Measurements from ENCODE around the gene TNPO1.
"Not testable (repeated sequence)": the region's sequence is repeated elsewhere in the genome, so short reads cannot be mapped to it uniquely, and the experiment has no call there.

Gene TNPO1

GRCh38 chr5:72922422-72922821, 106.0 kb downstream of the TNPO1 start:
- DNase-seq (ENCODE audit: low read depth), result no peak
- TF ChIP-seq CTCF (IDR thresholded peaks at IDR 0.05; ENCODE audit: control insufficient read depth, insufficient read depth, low read depth, low read length, missing control alignments), result no peak
- H3K4me3 ChIP-seq (ENCODE audit: control insufficient read depth, low read depth, low read length), result no peak overlapping the region

GRCh38 chr5:72925336-72926010, 109.0 kb downstream of the TNPO1 start:
- no peak for TF ChIP-seq CTCF (IDR thresholded peaks at IDR 0.05; ENCODE audit: control insufficient read depth, insufficient read depth, low read depth, low read length, missing control alignments)
- DNase-seq (ENCODE audit: low read depth), result no peak

GRCh38 chr5:72932686-72933085, 116.2 kb downstream of the TNPO1 start:
- not testable (repeated sequence) for H3K4me3 ChIP-seq (ENCODE audit: control insufficient read depth, low read depth, low read length); DNase-seq (ENCODE audit: low read depth)

More at GRCh38 chr5:72925336-72926010, 109.0 kb downstream of the TNPO1 start:
- H3K4me3 ChIP-seq (ENCODE audit: control insufficient read depth, low read depth, low read length), result no peak overlapping the region

- DNase-seq (ENCODE audit: low read depth); H3K4me3 ChIP-seq (ENCODE audit: control insufficient read depth, low read depth, low read length): not testable (repeated sequence)
These were observed 118.7 kb downstream of the TNPO1 start for GRCh38 chr5:72934953-72935725.

GRCh38 chr5:72936893-72937292, 120.4 kb downstream of the TNPO1 start:
- no peak overlapping the region for H3K4me3 ChIP-seq (ENCODE audit: control insufficient read depth, low read depth, low read length)
- TF ChIP-seq CTCF (IDR thresholded peaks at IDR 0.05; ENCODE audit: control insufficient read depth, insufficient read depth, low read depth, low read length, missing control alignments), result no peak
- no peak for DNase-seq (ENCODE audit: low read depth)

GRCh38 chr5:72937517-72938061, 121.1 kb downstream of the TNPO1 start:
- TF ChIP-seq CTCF (IDR thresholded peaks at IDR 0.05; ENCODE audit: control insufficient read depth, insufficient read depth, low read depth, low read length, missing control alignments), result no peak
- H3K4me3 ChIP-seq (ENCODE audit: control insufficient read depth, low read depth, low read length), result no peak overlapping the region
- DNase-seq (ENCODE audit: low read depth), result no peak

- DNase-seq (ENCODE audit: low read depth), result no peak
- no peak overlapping the region for H3K4me3 ChIP-seq (ENCODE audit: control insufficient read depth, low read depth, low read length)
- no peak for TF ChIP-seq CTCF (IDR thresholded peaks at IDR 0.05; ENCODE audit: control insufficient read depth, insufficient read depth, low read depth, low read length, missing control alignments)
These were observed 121.7 kb downstream of the TNPO1 start for GRCh38 chr5:72938206-72938605.

All from AG09309 (cell line).